Measurements from ENCODE around the gene RHOT1.
A peak's percentile ranks its signal among the peaks of the same experiment; 100 is the strongest.
"Not testable (repeated sequence)": the region's sequence is repeated elsewhere in the genome, so short reads cannot be mapped to it uniquely, and the experiment has no call there.

Gene RHOT1

DNA sequence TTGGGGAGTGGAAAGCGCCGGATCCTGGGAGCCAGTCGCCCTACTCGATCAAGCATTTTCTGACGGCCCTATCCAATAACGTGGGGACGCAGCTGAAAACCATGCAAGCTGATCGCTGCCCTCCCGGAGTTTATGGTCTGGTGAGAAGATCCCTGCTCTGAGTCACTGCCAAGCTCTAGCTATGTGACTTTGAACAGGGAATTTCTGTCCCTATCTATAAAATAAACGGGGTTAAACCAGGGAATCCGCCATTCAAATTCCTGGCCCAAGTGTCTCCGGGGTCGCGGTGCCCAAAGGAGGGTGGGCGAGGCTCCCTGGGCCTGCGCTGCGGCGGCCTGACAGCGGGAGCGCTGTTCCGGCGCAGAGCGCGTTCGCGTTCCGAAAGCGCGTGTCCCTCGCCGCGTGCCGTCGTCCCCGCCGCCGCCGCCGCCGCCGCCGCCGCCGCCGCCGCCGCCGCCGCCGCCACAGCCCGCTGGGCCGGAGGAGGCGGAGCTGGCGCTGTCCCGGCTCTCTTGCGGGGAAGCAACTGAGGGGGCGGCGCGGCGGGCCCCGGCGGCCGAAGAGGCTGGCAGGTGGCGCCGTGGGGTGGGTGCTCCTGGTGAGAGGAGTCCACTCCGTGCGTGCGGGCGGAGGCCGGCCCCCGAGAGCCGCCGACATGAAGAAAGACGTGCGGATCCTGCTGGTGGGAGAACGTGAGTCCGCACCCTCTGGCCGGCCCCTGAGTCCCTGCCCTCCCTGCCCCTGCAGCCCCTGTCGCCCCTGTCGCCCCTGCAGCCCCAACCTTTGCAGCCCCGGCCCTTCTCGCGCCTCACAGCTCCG lies at the start of gene RHOT1:
RHOT1 (plus strand) TSS at position 465 of the 819 bp plus-strand sequence; CDS start at position 656, 191 bp downstream.
- DNase-seq (ENCODE audit: low spot score), result peak; percentile 73

DNA sequence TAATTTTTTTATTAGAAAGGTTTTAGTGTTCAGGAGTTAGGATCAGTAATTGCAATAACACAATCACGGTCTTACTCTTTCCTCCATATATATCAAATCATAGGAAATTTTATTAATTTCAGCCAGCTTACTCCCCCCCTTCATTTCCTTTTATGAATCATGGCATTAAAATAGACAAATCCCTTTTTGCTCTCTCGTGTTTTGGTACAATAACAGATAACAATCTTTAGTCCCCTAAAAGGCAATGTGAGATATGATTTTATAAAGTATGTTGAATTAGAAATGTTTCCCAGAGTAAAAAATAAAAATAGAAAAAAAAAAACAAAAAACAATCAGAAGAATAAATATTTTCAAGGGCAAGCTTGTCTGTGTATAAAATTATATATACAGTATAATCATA lies 42.6 kb upstream of the RHOT1 start:
- DNase-seq (ENCODE audit: low spot score), result no peak

DNA sequence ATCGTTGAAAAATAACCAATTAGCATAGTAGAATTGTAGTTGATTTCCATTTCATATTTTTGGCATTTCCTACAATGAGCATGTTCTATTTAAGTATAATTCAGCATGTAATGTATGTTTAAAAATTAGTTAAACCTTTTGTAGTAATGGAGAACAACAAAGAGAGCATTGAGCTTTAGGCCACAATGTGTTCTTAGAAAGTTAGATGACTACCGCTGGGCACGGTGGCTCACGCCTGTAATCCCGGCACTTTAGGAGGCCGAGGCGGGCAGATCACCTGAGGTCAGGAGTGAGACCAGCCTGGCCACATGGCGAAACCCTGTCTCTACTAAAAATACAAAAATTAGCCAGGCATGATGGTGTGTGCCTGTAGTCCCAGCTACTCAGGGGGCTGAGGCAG lies 42.0 kb upstream of the RHOT1 start:
- DNase-seq (ENCODE audit: low spot score), result not testable (repeated sequence)

DNA sequence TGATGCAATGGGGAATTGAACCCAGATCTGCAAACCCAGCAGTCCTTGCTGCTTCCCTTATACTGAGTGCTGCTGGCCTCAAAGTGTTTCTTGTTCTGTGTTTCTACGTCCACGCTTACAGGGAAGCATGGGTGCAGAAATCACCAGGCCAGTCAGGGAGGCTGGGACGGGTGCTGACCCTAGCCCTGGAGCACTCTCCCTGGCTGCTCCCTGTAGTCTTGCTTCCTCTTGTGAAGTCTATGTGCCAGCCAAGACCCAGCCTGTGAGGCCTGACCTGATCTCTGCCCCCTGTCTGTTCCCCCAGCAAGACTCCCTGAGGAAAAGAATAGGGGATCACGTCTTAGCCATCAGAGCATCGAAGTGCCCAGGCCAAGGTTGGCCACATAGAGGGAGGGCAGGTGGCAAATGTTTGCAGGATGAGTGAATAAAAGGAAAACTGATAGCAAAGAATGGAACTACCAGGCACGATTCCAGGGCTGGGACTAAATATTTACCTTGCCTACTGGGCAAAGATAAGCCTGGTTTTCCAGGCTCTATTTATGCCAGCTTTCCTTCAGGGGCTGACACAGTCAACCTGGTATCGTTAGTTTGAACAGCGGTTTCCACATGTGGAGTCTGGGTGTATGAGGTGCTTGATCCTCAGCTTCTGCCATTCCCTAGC lies 41.2 kb upstream of the RHOT1 start:
- DNase-seq (ENCODE audit: low spot score), result no peak

DNA sequence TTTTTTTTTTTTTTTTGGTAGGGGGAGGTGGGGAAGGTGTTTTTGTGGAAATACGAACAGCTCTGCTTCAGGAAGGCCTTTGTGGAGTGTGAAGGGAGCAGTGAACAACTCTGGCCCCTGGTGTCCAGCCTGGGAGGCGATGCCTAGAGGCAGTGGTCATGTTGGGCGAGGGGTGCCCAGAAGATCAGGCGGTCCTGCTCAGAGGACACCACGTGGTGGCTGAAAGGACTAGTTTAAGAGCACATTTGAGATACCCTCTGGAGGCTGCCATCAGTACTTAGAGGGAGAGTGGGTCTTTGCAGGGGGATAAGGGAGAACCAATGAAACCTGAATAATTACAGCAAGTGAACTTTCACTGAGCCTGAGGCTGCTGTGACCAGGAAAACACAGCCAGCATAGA lies 40.1 kb upstream of the RHOT1 start:
- no peak for DNase-seq (ENCODE audit: low spot score)

DNA sequence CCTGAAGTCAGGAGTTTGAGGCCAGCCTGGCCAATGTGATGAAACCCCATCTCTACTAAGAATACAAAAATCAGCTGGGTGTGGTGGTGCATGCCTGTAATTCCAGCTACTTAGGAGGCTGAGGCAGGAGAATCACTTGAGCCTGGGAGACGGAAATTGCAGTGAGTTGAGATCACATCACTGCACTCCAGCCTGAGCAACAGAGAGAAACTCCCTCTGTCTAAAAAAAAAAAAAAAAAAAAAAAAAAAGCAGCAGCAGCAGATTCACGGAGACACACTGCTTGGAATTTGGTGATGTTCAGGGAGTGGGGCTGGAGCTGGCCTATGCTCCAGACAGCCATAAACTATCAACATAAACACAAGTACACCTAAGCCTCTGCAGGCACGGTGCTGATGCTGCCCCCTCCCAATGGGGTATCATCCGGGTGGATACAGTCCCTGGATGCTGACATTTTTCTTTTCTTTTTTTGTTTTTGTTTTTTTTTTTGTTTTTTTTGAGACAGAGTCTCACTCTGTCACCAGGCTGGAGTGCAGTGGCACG lies 39.6 kb upstream of the RHOT1 start:
- no peak for DNase-seq (ENCODE audit: low spot score)

DNA sequence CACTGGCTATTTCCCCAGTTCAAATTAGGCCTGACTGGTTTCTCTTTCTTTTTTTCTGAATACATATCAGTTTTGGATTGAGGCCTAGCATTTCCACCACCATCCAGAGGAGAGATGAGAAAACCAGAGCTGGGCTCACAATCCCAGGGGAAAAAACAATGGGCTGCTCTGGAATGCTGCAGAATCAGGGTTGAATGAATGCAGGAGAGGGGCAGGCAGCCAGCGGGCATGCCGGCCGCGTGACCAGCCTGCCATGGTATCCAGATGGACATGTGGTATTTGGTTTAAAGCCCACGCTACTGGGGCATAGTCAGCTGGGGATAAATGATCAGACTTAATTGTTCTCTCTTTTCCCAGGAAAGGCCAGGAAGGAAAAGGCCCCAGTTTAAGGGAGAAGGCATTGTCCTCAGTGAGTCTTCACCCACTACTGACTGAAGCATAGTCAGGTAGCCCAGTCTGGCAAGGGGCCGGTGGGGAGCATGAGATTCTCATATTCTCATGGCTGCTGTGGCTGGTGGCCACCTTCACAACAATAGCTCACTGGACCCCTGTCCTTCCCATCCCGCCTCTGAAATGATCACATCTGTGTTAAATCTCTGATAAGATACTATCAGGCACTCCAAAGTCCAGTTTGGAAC lies 38.7 kb upstream of the RHOT1 start:
- no peak for DNase-seq (ENCODE audit: low spot score)

DNA sequence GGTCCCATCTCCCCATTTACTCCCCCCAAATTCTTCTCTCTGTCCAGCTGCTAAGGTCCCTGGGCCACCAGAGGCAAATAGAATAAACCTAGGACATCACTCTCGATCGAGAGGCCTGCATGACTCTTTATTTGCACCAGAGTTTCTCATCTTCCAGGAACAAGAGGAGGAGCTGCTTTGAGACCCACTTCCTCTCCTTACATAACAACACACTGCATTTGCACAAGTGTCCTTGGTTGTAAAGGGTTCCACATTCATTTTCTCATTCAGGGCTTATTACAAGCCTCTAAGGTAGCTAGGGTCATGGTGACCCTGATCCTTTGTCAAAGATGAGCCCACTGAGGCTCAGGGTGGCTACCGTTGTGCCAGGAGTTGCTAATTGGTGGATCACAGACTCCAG lies 38.1 kb upstream of the RHOT1 start:
- DNase-seq (ENCODE audit: low spot score), result no peak

DNA sequence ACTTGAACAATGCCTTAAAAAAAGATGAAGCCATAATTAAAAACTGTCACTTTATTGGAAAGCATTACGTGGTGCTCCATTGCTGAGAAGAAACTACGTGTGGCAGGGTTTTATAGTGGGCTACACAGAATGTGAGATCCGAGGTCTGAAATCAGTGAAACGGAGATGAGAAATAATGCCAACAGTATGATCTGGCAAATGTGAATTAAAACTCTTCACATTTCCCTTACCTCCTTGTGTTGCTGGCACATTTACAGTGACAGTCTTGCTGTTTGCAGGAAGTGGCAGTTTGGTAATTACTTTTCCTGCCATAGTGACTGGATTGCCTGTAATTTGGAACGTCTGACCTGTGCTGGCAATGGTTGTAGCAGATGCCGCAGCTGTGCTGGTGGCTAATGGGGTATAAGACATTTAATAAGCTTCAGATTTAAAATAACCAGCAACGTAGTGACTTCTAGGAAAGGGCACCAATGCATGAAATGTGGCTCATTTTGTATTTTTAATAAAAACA lies 35.8 kb upstream of the RHOT1 start:
- DNase-seq (ENCODE audit: low spot score), result not testable (repeated sequence)

DNA sequence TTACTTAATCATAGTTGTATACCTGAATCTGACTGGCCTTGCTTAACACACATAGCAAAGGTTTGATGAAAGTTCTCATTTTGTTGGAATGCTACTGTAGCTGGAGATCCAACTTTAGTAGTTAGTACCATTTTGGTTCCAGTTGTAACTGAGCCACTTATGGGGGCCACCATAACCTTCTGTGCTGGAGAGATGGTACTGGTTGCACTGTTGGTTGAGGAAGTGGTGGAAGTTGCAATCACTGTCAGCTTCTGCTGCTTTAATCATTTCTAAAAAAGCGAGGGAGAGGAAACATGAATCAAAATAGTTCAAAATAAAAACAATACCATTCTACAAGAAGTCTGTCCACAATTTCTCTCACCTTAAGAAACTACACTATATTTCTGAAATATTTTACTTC lies 35.1 kb upstream of the RHOT1 start:
- not testable (repeated sequence) for DNase-seq (ENCODE audit: low spot score)

DNA sequence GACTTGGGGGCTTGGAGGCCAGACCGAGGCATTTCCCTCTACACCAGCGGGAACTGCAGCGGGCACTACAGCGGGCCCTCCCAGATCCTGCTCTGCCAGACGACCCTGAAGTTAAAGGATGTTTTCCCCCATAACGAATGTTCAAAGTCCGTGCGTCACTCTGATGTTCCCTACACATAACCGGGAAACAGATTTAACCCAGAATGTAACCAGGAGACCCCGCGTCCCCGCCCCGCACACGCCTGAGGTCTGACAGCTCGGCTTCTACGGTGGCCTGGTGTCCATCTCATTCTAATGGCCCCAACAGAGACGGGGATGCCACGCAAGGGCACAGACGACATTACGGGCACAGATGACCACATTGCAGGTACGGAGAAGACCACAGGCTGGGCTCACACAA lies 31.7 kb upstream of the RHOT1 start:
- DNase-seq (ENCODE audit: low spot score), result no peak

DNA sequence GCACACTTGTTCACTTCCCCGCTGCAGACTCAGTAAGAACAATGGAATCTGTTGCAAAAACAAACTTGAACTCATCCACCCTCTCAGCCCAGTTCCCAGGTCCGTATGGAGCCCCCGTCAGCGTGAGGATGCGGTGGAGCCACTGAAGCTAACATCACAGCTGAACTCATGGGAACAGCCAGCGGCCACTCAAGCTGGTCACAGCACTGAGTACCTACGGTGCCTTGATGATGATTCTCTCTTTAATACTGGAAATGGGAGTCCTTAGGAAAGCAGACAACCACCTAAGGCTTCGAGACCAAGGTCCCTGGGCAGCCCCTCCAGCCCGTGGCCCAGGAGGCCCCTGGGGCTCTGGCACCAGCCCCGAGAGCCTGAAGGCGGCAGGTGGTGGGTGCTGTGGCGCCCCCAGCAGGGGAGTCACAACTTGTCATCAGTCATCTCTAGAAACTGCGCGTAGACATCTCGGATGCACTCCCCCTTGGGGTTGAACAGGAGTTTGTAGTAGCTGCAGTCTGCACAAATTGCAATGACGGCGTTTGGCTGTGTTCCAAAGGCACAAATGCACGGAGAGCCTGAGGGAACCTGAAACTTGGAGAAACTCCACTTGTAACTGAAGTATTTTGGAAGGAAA lies 31.0 kb upstream of the RHOT1 start:
- peak; percentile 50 for DNase-seq (ENCODE audit: low spot score)

DNA sequence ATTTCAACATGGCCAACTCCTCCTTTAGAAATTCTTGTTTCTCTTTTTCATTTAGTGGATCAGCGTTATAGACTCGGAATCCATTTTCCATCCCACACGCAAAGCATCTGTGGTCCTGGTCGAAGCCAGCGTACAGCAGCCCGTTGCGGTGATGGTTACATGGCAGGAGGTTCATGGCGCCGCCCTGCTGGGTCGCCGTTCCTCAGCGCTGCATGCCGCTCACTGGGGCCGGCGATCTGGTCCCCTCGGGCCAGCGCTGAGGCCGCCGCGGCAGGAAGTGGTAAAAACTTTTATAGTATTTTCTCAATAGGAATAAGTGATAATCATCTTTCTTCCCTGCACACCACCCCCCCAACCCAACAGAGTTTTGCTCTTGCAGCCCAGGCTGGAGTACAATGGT lies 29.9 kb upstream of the RHOT1 start:
- no peak for DNase-seq (ENCODE audit: low spot score)

DNA sequence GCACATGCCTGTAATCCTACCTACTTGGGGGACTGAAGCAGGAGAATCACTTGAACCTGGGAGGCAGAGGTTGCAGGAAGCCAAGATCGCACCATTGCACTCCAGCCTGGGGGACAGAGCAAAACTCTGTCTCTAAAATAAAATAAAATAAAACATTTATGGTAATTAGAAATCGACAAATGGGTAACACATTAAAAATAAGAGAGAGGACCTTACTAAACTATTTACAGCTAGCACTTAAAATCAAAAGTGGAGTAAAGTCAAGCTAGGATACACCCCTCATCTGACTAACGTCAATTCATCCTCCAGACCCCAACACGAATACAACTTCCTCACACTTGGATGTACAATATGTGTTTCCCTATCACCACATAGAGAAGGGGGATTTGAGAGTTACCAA lies 27.8 kb upstream of the RHOT1 start:
- DNase-seq (ENCODE audit: low spot score), result no peak

DNA sequence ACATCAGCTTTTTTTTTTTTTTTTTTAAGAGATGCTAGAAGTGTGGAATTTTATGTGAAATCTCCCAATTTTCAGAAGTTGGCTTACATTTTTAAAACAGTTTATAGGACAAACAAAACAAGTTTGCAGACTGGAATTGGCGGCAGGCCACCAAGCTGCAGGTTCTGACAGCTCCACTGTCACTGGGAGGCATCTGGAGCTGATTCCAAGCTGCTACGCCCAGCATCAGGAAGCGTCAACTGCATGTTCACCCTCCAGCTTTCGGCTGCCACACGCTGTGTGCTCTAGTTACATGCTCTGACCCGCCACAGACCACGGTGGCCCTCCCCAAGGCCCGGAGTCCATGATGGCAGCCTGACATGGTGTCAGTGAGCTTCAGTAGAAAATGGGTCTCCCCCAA lies 26.8 kb upstream of the RHOT1 start:
- not testable (repeated sequence) for DNase-seq (ENCODE audit: low spot score)

DNA sequence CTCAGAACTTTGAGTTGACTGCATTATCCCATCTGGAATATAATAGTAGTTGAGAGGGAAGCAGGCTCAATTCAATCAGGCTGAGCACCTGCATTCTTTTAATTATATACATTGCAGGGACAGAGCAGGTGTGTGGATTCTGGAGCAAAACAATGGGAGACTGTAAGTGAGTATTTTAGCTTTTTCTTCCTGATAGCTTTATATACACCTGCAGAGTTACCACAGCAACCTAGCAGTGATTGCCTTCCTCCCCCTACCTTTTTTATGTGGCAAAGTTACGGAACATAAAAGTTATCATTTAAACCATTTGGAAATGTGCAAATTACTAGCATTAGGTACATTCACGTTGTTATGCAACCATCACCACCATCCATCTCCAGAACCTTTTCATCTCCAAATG lies 25.4 kb upstream of the RHOT1 start:
- no peak for DNase-seq (ENCODE audit: low spot score)

DNA sequence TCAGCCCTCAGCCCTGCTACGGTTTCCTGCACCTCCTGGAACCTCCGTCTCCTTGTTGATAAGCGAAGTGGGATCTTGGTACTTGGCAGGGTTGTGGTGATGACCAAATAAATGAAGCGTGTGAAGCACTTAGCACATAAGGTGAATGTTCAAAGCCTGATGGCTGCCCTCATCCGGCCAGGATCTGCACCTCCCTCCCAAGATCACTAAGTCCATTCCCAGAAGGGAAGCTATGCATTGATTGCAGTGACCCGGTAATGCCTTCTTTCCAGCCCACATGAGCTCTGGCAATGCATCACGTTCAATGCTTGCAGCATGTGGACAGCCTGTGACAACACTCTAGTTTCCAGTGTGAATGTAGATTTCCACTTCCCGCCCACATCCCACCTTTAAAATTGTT lies 24.9 kb upstream of the RHOT1 start:
- DNase-seq (ENCODE audit: low spot score), result no peak

DNA sequence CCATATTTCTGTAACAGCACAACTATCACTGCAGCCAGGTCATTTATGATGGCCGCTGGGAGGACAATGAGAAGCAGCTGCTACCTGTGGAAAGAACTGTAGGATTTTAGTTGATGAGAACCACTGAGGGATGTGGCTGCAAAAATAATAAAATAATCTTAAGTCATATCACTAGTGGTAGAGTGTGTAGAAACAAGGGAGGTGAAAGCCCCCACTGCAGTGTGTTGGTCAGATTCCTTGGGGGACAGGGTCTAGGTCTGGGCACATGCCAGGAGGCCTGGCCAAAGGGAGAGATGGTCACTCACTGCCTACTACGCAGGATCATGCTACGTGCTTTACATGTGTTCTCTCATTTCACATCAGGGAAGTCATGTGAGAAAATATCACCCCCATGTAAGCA lies 24.2 kb upstream of the RHOT1 start:
- DNase-seq (ENCODE audit: low spot score), result not testable (repeated sequence)

DNA sequence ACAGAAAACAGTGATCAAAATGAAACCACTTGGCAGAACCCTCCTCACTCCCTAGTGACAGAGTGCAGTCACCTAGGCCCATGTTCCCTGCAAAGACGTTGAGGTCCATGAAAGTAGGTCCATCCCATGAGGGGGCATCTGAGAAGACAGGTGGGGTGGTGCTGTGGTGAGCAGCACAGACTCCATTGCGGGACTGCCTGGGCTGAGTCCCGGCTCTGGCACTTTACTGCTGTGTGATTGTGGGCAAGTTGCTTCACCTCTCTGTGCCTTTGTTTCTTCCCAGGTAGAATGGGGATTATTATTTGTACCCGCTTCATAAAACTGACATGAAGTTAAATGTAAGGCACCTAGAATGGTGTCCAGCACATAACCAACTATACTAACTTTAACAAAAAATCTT lies 23.5 kb upstream of the RHOT1 start:
- no peak for DNase-seq (ENCODE audit: low spot score)

DNA sequence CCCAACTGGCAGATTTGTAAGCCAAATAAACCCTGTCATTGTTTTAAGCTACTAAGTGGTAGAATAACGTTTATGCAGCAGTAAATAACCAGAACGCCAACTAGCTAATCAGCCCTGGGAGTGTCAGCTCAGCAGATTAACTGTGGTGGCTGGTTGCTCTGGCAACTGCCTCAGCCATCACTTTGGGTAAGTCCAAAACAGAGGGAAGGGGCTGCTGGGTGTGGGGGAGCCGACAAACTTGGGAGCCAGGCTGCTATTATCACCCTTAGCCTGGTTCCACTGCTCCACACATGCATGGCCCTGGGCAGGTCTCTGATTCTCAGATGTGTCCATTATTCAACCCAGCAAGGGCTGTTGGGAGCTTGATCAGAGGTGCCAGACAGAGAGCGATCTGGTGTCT lies 22.2 kb upstream of the RHOT1 start:
- DNase-seq (ENCODE audit: low spot score), result no peak

DNA sequence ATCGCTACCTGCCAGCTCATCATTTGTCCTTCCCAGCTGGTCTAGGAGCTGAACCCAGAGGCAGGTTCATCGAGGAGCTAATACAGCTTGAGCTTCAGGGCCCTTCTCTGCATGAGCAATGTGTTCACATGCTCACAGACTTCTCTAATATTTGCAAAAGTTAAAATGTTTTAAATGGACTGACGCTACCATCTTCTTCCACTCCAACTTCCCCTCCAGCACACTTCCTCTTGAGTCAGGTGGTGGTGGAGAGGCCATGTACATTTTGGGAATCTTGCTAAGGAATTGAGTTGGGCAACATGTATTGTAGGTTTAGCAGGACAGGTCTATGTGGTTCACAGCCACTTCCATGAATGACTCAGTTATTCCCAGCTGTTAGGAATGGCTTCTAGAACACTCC lies 21.6 kb upstream of the RHOT1 start:
- DNase-seq (ENCODE audit: low spot score), result no peak

DNA sequence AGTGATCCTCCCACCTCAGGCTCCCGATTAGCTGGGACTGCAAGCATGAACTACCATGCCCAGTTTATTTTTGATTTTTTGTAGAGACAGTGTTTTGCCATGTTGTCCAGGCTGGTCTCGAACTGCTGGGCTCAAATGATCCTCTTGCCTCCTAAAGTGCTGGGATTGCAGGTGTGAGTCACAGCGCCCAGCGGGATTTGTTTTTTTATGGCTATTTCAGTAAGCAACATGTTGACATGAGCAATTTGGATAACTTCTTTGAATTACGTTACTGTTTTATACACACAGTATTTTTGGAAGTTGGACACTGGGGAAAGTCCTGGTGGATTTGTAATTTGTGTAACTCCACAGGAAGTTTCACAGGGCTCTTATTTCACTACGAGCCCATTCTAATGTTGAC lies 18.5 kb upstream of the RHOT1 start:
- no peak for DNase-seq (ENCODE audit: low spot score)
